HepG2 (cell line): Measurements from ENCODE around the gene PLIN5. TPM values are rescaled to one million over a fixed set of nuclear protein-coding genes. Genes with fewer than 3 reads are reported as not detected.

Experiments used
- AGO2 ChIP-seq: fragments of 200-400 bp; formaldehyde crosslinking; optimal IDR thresholded peaks from 2 replicates; pipeline ENCODE3; 2017; ENCODE audit warnings: mild to moderate bottlenecking, low read depth, low read length, moderate library complexity
- ARID3A ChIP-seq: IDR thresholded peaks from 2 replicates; pipeline ENCODE4 v1.6.1; 2012; ENCODE audit warnings: low read depth, low read length, improper control_type of control experiment
- ARNT2 ChIP-seq: sonication (generic); formaldehyde crosslinking; IDR thresholded peaks from 2 replicates; pipeline ENCODE4 v1.8.0; 2022; ENCODE audit warnings: mild to moderate bottlenecking, low read depth, missing genetic modification reagents, moderate library complexity
- ATM ChIP-seq: fragments of 450-650 bp; IDR thresholded peaks from 2 replicates; pipeline ENCODE4 v1.7.1; 2017; ENCODE audit warnings: mild to moderate bottlenecking, borderline replicate concordance
- FOXC1 ChIP-seq: sonication (generic); formaldehyde crosslinking; IDR thresholded peaks from 2 replicates; pipeline ENCODE4 v1.8.0; 2022; ENCODE audit warnings: mild to moderate bottlenecking, missing genetic modification reagents, borderline replicate concordance
- GATA4 ChIP-seq: sonication (generic); IDR thresholded peaks from 2 replicates; pipeline ENCODE4 v1.6.1; 2016; ENCODE audit warnings: antibody characterized with exemption, low read depth, borderline replicate concordance
- MATR3 ChIP-seq: sonication (generic); formaldehyde crosslinking; IDR thresholded peaks from 2 replicates; pipeline ENCODE4 v1.4.0; 2020; ENCODE audit warnings: missing genetic modification reagents
- RERE ChIP-seq: IDR thresholded peaks from 2 replicates; pipeline ENCODE4 v1.6.1; 2016; ENCODE audit warnings: low read depth, missing genetic modification reagents, missing compliant biosample characterization
- SNAPC4 ChIP-seq: sonication (generic); formaldehyde crosslinking; IDR thresholded peaks from 2 replicates; pipeline ENCODE4 v1.4.0; 2020; ENCODE audit warnings: mild to moderate bottlenecking, missing genetic modification reagents
- XRCC5 ChIP-seq: fragments of 200-400 bp; formaldehyde crosslinking; optimal IDR thresholded peaks from 2 replicates; pipeline ENCODE3; 2017; ENCODE audit warnings: mild to moderate bottlenecking, low read length
- ZNF24 ChIP-seq: fragments of 450-650 bp; IDR thresholded peaks from 2 replicates; pipeline ENCODE4 v1.6.1; 2017; ENCODE audit warnings: antibody characterized with exemption, mild to moderate bottlenecking
- ZNF317 ChIP-seq: sonication (generic); formaldehyde crosslinking; IDR thresholded peaks from 2 replicates; pipeline ENCODE4 v1.5.0; 2020; ENCODE audit warnings: mild to moderate bottlenecking, missing genetic modification reagents
- ZNF367 ChIP-seq: sonication (generic); formaldehyde crosslinking; IDR thresholded peaks from 2 replicates; pipeline ENCODE4 v1.4.0; 2020; ENCODE audit warnings: missing genetic modification reagents, borderline replicate concordance
- ZNF530 ChIP-seq: sonication (generic); formaldehyde crosslinking; IDR thresholded peaks from 2 replicates; pipeline ENCODE4 v1.5.0; 2020; ENCODE audit warnings: low read depth, mild to moderate bottlenecking, missing genetic modification reagents
- ZNF562 ChIP-seq: sonication (generic); formaldehyde crosslinking; IDR thresholded peaks from 2 replicates; pipeline ENCODE4 v1.8.0; 2022; ENCODE audit warnings: missing genetic modification reagents, borderline replicate concordance
- ZNF746 ChIP-seq: sonication (generic); formaldehyde crosslinking; IDR thresholded peaks from 2 replicates; pipeline ENCODE4 v1.8.0; 2022; ENCODE audit warnings: mild to moderate bottlenecking, missing genetic modification reagents
- ZNF891 ChIP-seq: sonication (generic); formaldehyde crosslinking; IDR thresholded peaks from 2 replicates; pipeline ENCODE4 v1.5.0; 2020; ENCODE audit warnings: mild to moderate bottlenecking, missing genetic modification reagents
- polyA plus RNA-seq, 8 experiments: library from polyadenylated mRNA; depleted of rRNA in 3 of 8; stranded (reverse) in 7 of 8; unstranded in 1 of 8; fragments of >200 nt; fragmentation: Illumina TruSeq in 4 of 8; extraction: Trizol in 4 of 8; gene quantifications; 2 replicates each; pipeline versions ENCODE4 v1.2.1 to v1.2.3, GENCODE V29; 2011 to 2016; ENCODE audit warnings: low read depth in 4 of 8, missing spikeins in 1 of 8, mixed read lengths in 1 of 8; ENCODE audit not compliant: insufficient read depth in 1 of 8
- total RNA-seq, 5 experiments: library from RNA; depleted of rRNA; stranded (reverse); fragments of >200 nt; fragmentation: Illumina TruSeq; extraction: Trizol; gene quantifications; 2 replicates each; pipeline ENCODE4 v1.2.3, GENCODE V29; 2016; ENCODE audit warnings: low read depth in 1 of 5

Gene PLIN5
- total and polyA plus RNA-seq, 2 of the 13 experiments (the other 11 are each of a cell fraction or from before 2014, with no cell fraction given): 1.8 to 4.8 TPM

GRCh38 chr19:4518345-4519171 is 16.5 kb downstream of the PLIN5 start, which contains the start of gene PLIN4 (continued):
- TF ChIP-seq GATA4 (no peak), ZNF891 (CRISPR knock-in tag) (no peak), ZNF562 (CRISPR knock-in tag) (no peak), ATM (no peak), ZNF317 (no peak), ARID3A (no peak), MATR3 (CRISPR knock-in tag) (no peak), AGO2 (peak; percentile 19), ZNF24 (no peak), SNAPC4 (CRISPR knock-in tag) (no peak), ARNT2 (CRISPR knock-in tag) (peak; percentile 65; the same call in 1 of the 2 replicates), RERE (CRISPR knock-in tag) (no peak), FOXC1 (CRISPR knock-in tag) (no peak; the same call in 1 of the 2 replicates), ZNF530 (CRISPR knock-in tag) (no peak), ZNF367 (no peak), XRCC5 (no peak), ZNF746 (CRISPR knock-in tag) (no peak)
